ENCODE measurements around the gene EML5. TPM values are rescaled to one million over a fixed set of nuclear protein-coding genes. Genes with fewer than 3 reads are reported as not detected.

EML5 gene
- total and polyA plus RNA-seq, 5 donors, result 0.14 to 0.82 (median 0.42) TPM

- WGBS, result under 1% methylated on average over 99 of the region's 99 CpGs
- Histone ChIP-seq H3K4me1 (ENCODE audit: control insufficient read depth, insufficient read depth, low read length) (peaks cover 2% of the 10 kb centered on the region), H3K27me3 (ENCODE audit: control insufficient read depth, insufficient read depth) (no peaks in the 10 kb centered on the region), H3K27ac (ENCODE audit: low read length) (peak within 1 kb of the TSS; percentile 43), H3K9me3 (ENCODE audit: control insufficient read depth, low read length) (no peaks in the 10 kb centered on the region), H3K4me3 (ENCODE audit: low read length) (peak within 1 kb of the TSS; percentile 89)
- DNase-seq, result peak; percentile 88 to 95 (median 94)
- ATAC-seq, result peak; percentile 99
- intact Hi-C loops (cut with DNase I), result loop anchor here in 1 of 4 donors (5.0 kb wide), 1 partner anchor 71 kb away; no protein-coding TSS in a partner anchor
These were observed 229.7 kb downstream of the EML5 start, which contains the start of gene ZC3H14 for GRCh38 chr14:88562831-88563686. TSS of gene ZC3H14 (plus strand) at chr14:88563037. CDS start at chr14:88563134, 97 bp downstream.

DNA sequence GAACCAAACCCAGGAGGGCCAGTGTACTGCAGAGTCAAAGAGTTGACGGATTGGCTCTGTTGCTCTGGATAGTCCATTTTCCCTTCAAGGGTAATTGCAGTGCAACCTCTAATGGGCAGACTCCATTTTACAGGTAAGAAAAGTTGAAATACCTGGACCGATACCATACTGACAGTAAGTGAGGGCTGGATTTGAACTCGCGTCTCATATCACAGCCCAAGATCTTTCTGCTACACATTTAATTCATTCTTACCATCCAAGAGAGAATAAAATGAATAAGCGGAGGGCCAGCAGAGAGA lies 230.3 kb downstream of the EML5 start:
- peaks cover 2% of the 10 kb centered on the region for H3K4me1 ChIP-seq (ENCODE audit: control insufficient read depth, insufficient read depth, low read length)
- ATAC-seq (peak in 1 of 2 donors; percentile 1), DNase-seq (no peak)
- peak overlapping the region; percentile 89 for H3K4me3 ChIP-seq (ENCODE audit: low read length)
- intact Hi-C loops (cut with DNase I), result loop anchor here in 1 of 4 donors (5.0 kb wide), 1 partner anchor 70 kb away; no protein-coding TSS in a partner anchor
- no peak overlapping the region for H3K27ac ChIP-seq (ENCODE audit: low read length)
- WGBS, result 25% methylated on average over 5 of the region's 5 CpGs
- no peaks in the 10 kb centered on the region for H3K27me3 ChIP-seq (ENCODE audit: control insufficient read depth, insufficient read depth)
- no peaks in the 10 kb centered on the region for H3K9me3 ChIP-seq (ENCODE audit: control insufficient read depth, low read length)

Other genes starting within 250 kb of the EML5 start
- 10 to 100 TPM; 37.8 to 49.4 (median 42.8) TPM for gene PTPN21, start 237.9 kb downstream of the EML5 start, total RNA-seq
- 12.0 TPM for gene PTPN21, start 237.9 kb downstream of the EML5 start, polyA plus RNA-seq
- gene ZC3H14, start 229.9 kb downstream of the EML5 start, total RNA-seq, result 10 to 100 TPM; 44.4 to 46.2 (median 45.2) TPM
- gene ZC3H14, start 229.9 kb downstream of the EML5 start, polyA plus RNA-seq, result 27.1 TPM
- 10 to 100 TPM in 3 of 4 donors, 1 to 10 TPM in 1; 7.8 to 12.9 (median 11.6) TPM for gene TTC8, start 31.7 kb upstream of the EML5 start, total RNA-seq
- 7.4 TPM for gene TTC8, start 31.7 kb upstream of the EML5 start, polyA plus RNA-seq

Data from right cardiac atrium (tissue), 5 donors.